KBM-7 (cell line): ENCODE measurements around the gene PSME3.
A peak's percentile ranks its signal among the peaks of the same experiment; 100 is the strongest.

Experiments used
- DNase-seq: peaks from one replicate; pipeline ENCODE4 v3.0.0-alpha.2; 2015
- in situ Hi-C: fragments of 300-500 bp; cut with MboI; formaldehyde crosslinking; loops from 2 replicates; pipeline ENCODE4 v1.14.3; 2020; ENCODE audit warnings: low sequenced_read_pairs, low pct_unique_long_range_greater_than_20kb, mixed read lengths

Gene PSME3

GRCh38 chr17:42832934-42833766, at the start of gene PSME3:
Gene PSME3 (plus strand): TSS chr17:42833397. CDS start chr17:42833632, 235 bp downstream.
- peak; percentile 90 for DNase-seq
- in situ Hi-C loops: loop anchor here (25.0 kb wide), 1 partner anchor 104 kb away; no protein-coding TSS in a partner anchor

- in situ Hi-C loops: no loop called here
- no peak for DNase-seq
Observed at GRCh38 chr17:42783791-42784138, 49.4 kb upstream of the PSME3 start.

GRCh38 chr17:42784409-42784808, 48.8 kb upstream of the PSME3 start:
- peak; percentile 61 for DNase-seq

GRCh38 chr17:42784811-42785592, 48.2 kb upstream of the PSME3 start:
- DNase-seq: no peak

More at GRCh38 chr17:42784409-42784808, 48.8 kb upstream of the PSME3 start:
- in situ Hi-C loops: no loop called here

GRCh38 chr17:42787266-42787665, 45.9 kb upstream of the PSME3 start:
- in situ Hi-C loops: no loop called here
- no peak for DNase-seq

More at GRCh38 chr17:42784811-42785592, 48.2 kb upstream of the PSME3 start:
- in situ Hi-C loops: no loop called here

- in situ Hi-C loops: no loop called here
Observed at GRCh38 chr17:42791948-42792347, 41.2 kb upstream of the PSME3 start.

GRCh38 chr17:42792545-42792944, 40.7 kb upstream of the PSME3 start:
- in situ Hi-C loops: no loop called here
- no peak for DNase-seq

More at GRCh38 chr17:42791948-42792347, 41.2 kb upstream of the PSME3 start:
- no peak for DNase-seq

- in situ Hi-C loops: no loop called here
- peak; percentile 40 for DNase-seq
Observed at GRCh38 chr17:42795061-42795460, 38.1 kb upstream of the PSME3 start.

GRCh38 chr17:42795465-42795864, 37.7 kb upstream of the PSME3 start:
- in situ Hi-C loops: no loop called here
- no peak for DNase-seq

GRCh38 chr17:42796066-42796758, 37.0 kb upstream of the PSME3 start:
- in situ Hi-C loops: no loop called here
- no peak for DNase-seq

- in situ Hi-C loops: no loop called here
Observed at GRCh38 chr17:42797067-42798007, 35.9 kb upstream of the PSME3 start.

GRCh38 chr17:42798011-42798382, 35.2 kb upstream of the PSME3 start:
- DNase-seq: no peak
- in situ Hi-C loops: no loop called here

More at GRCh38 chr17:42797067-42798007, 35.9 kb upstream of the PSME3 start:
- DNase-seq: no peak

- DNase-seq: peak; percentile 85
- in situ Hi-C loops: no loop called here
Observed at GRCh38 chr17:42798383-42799380, 34.5 kb upstream of the PSME3 start, which contains the start of the genes CNTD1 and COA3. Gene CNTD1 (plus strand): TSS chr17:42798861. CDS start chr17:42799068, 207 bp downstream. Gene COA3 (minus strand): TSS chr17:42798704. CDS start chr17:42798681, 23 bp downstream.

- in situ Hi-C loops: no loop called here
- no peak for DNase-seq
Observed at GRCh38 chr17:42803074-42803883, 29.9 kb upstream of the PSME3 start.

GRCh38 chr17:42804918-42805367, 28.3 kb upstream of the PSME3 start:
- no peak for DNase-seq
- in situ Hi-C loops: no loop called here

GRCh38 chr17:42806249-42806648, 26.9 kb upstream of the PSME3 start:
- no peak for DNase-seq

More at GRCh38 chr17:42806249-42806648, 26.9 kb upstream of the PSME3 start:
- in situ Hi-C loops: no loop called here
